Measurements from ENCODE around the gene MAP3K4. TPM values are rescaled to one million over a fixed set of nuclear protein-coding genes. Genes with fewer than 3 reads are reported as not detected.

The MAP3K4 gene
- total RNA-seq, 1 donor from 2014 or later = 25.5 TPM

DNA sequence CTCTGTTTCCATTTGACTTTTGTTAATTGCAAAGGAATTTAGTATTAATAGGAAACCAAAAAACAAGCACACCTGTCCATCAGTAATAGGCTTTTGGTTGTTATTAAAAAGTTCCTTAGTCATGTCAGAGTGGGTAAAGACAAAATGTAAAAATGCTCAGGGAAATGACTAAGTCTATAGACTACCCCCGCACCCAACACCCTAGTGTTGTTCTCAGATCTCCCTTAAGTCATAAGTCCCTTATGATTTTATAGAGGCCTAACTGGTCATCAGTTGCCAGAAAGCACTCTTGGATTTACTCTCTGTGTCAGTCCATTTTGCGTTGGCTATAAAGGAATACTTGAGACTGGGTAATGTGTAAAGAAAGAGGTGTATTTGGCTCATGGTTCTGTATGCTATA is 52.8 kb downstream of the MAP3K4 start:
- H3K4me1 Mint-ChIP-seq (ENCODE audit: low read depth) = peaks cover 30% of the 10 kb centered on the region
- no peak for DNase-seq (ENCODE audit: low spot score)
- TF ChIP-seq, protein P1, sequence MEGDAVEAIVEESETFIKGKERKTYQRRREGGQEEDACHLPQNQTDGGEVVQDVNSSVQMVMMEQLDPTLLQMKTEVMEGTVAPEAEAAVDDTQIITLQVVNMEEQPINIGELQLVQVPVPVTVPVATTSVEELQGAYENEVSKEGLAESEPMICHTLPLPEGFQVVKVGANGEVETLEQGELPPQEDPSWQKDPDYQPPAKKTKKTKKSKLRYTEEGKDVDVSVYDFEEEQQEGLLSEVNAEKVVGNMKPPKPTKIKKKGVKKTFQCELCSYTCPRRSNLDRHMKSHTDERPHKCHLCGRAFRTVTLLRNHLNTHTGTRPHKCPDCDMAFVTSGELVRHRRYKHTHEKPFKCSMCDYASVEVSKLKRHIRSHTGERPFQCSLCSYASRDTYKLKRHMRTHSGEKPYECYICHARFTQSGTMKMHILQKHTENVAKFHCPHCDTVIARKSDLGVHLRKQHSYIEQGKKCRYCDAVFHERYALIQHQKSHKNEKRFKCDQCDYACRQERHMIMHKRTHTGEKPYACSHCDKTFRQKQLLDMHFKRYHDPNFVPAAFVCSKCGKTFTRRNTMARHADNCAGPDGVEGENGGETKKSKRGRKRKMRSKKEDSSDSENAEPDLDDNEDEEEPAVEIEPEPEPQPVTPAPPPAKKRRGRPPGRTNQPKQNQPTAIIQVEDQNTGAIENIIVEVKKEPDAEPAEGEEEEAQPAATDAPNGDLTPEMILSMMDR (IDR thresholded peaks at IDR 0.05) = no peak
- no peak overlapping the region for H3K27ac Mint-ChIP-seq (ENCODE audit: unreplicated experiment)
- H3K9me3 Mint-ChIP-seq (ENCODE audit: low read depth) = no peaks in the 10 kb centered on the region
- H3K4me3 Mint-ChIP-seq (ENCODE audit: unreplicated experiment) = no peak overlapping the region
- peaks cover under 1% of the 10 kb centered on the region for H3K36me3 Mint-ChIP-seq (ENCODE audit: low read depth)
- no peaks in the 10 kb centered on the region for H3K27me3 Mint-ChIP-seq (ENCODE audit: low read depth)

DNA sequence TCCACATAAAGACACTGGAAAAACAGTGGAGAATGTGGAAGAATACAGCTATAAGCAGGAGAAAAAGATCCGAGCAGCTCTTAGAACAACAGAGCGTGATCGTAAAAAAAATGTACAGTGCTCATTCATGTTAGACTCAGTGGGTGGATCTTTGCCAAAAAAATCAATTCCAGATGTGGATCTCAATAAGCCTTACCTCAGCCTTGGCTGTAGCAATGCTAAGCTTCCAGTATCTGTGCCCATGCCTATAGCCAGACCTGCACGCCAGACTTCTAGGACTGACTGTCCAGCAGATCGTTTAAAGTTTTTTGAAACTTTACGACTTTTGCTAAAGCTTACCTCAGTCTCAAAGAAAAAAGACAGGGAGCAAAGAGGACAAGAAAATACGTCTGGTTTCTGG is 57.1 kb downstream of the MAP3K4 start:
- Mint-ChIP-seq H3K27me3 (ENCODE audit: low read depth) (no peaks in the 10 kb centered on the region), H3K9me3 (ENCODE audit: low read depth) (no peaks in the 10 kb centered on the region), H3K36me3 (ENCODE audit: low read depth) (peaks cover 3% of the 10 kb centered on the region), H3K27ac (ENCODE audit: unreplicated experiment) (peak overlapping the region; percentile 4), H3K4me1 (ENCODE audit: low read depth) (peaks cover 28% of the 10 kb centered on the region), H3K4me3 (ENCODE audit: unreplicated experiment) (no peak overlapping the region)
- DNase-seq (ENCODE audit: low spot score) = no peak
- TF ChIP-seq, protein P1 (IDR thresholded peaks at IDR 0.05) = no peak

DNA sequence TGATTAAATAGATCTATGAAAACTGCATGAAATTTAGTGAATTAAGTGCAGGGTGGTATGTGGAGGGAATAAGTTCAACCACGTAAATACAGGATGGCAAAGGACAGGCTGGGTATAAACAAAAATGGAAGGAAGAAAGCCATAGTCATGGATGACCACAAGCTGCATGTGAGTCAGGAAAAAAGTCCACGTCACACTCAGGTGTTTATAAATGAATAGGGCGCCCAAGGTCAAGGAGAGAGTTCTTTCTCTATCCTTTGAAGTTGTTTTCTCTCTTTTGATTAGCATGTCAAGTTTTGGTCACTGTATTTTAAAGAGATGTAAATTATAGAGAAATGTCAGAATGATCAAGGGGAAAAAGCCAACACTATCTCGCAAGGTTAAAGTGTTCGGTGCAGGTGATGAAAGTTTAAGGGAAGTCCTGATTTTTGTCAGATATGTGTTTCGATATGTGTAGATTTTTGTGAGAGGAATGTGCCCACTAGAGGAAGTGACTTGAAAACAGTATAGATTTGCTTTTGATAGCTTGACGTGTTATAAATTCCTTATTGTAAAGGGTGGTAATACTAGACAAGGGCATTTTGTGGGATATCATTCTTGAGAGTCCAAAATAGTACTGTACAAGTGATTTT is 58.7 kb downstream of the MAP3K4 start:
- Mint-ChIP-seq H3K27me3 (ENCODE audit: low read depth) (no peaks in the 10 kb centered on the region), H3K4me1 (ENCODE audit: low read depth) (peaks cover 17% of the 10 kb centered on the region), H3K4me3 (ENCODE audit: unreplicated experiment) (no peak overlapping the region), H3K36me3 (ENCODE audit: low read depth) (peaks cover 3% of the 10 kb centered on the region), H3K9me3 (ENCODE audit: low read depth) (no peaks in the 10 kb centered on the region), H3K27ac (ENCODE audit: unreplicated experiment) (no peak overlapping the region)
- no peak for DNase-seq (ENCODE audit: low spot score)
- TF ChIP-seq, protein P1 (IDR thresholded peaks at IDR 0.05) = no peak

DNA sequence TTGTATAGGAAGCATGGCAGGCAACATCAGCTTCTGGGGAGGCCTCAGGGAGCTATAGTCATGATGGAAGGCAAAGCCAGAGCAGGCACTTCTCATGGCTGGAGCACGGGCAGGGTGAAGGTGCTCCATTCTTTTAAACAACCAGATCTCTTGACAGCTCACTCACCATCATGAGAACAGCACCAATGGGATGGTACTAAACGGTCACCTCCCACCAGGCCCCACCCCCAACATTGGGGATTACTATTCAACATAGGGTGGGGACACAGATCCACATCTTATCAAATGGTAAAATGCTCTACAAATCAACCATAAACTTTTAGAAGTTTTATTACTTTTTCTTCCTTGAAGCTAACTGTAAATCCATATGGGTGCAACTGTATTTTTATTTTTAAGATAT is 61.5 kb downstream of the MAP3K4 start:
- Mint-ChIP-seq H3K27me3 (ENCODE audit: low read depth) (no peaks in the 10 kb centered on the region), H3K4me1 (ENCODE audit: low read depth) (peaks cover 7% of the 10 kb centered on the region), H3K36me3 (ENCODE audit: low read depth) (peaks cover 6% of the 10 kb centered on the region), H3K9me3 (ENCODE audit: low read depth) (no peaks in the 10 kb centered on the region), H3K4me3 (ENCODE audit: unreplicated experiment) (no peak overlapping the region), H3K27ac (ENCODE audit: unreplicated experiment) (no peak overlapping the region)
- TF ChIP-seq, protein P1 (IDR thresholded peaks at IDR 0.05) = no peak
- no peak for DNase-seq (ENCODE audit: low spot score)

DNA sequence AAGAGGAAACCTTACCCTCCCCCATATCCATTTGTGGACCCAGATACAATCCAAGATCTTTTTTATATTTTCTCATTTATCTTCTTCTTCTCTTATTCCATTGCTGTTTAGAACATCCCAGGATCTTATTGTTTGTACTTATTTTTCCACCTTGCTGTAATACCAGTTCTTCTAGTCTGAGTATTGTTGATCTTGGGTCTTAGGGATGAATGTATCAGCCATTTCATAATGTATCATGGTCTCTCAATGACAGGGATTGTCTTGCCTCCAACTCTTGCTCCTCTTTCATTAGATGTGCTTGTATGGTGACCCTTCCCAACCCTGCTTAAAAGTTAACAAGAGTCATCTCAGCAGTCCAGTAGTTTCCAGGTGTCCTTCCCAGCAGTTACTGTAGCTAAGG is 63.3 kb downstream of the MAP3K4 start:
- H3K4me3 Mint-ChIP-seq (ENCODE audit: unreplicated experiment) = no peak overlapping the region
- H3K36me3 Mint-ChIP-seq (ENCODE audit: low read depth) = peaks cover 4% of the 10 kb centered on the region
- no peaks in the 10 kb centered on the region for H3K9me3 Mint-ChIP-seq (ENCODE audit: low read depth)
- no peaks in the 10 kb centered on the region for H3K27me3 Mint-ChIP-seq (ENCODE audit: low read depth)
- peaks cover 6% of the 10 kb centered on the region for H3K4me1 Mint-ChIP-seq (ENCODE audit: low read depth)
- no peak overlapping the region for H3K27ac Mint-ChIP-seq (ENCODE audit: unreplicated experiment)
- TF ChIP-seq, protein P1 (IDR thresholded peaks at IDR 0.05) = no peak
- DNase-seq (ENCODE audit: low spot score) = no peak

Data from chondrocyte (in vitro differentiated cells).